Measurements from ENCODE around the gene PSMF1.

PSMF1 gene

DNA sequence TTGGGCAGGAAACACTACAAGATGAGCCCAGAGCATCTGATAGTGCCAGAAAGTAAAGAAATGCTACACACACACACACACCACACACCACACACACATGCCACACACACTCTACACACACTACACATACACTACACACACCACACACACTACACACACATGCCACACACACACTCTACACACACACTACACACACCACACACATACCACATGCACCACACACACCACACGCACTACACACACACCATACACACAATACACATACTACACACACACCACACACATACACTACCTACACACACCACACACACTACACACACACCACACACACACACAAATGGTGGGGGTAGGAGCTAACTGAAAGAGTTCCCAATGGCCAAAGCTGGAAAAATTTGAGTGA, 69.9 kb downstream of the PSMF1 start:
- no peak for DNase-seq (ENCODE audit: low spot score)
- TF ChIP-seq, protein P1, sequence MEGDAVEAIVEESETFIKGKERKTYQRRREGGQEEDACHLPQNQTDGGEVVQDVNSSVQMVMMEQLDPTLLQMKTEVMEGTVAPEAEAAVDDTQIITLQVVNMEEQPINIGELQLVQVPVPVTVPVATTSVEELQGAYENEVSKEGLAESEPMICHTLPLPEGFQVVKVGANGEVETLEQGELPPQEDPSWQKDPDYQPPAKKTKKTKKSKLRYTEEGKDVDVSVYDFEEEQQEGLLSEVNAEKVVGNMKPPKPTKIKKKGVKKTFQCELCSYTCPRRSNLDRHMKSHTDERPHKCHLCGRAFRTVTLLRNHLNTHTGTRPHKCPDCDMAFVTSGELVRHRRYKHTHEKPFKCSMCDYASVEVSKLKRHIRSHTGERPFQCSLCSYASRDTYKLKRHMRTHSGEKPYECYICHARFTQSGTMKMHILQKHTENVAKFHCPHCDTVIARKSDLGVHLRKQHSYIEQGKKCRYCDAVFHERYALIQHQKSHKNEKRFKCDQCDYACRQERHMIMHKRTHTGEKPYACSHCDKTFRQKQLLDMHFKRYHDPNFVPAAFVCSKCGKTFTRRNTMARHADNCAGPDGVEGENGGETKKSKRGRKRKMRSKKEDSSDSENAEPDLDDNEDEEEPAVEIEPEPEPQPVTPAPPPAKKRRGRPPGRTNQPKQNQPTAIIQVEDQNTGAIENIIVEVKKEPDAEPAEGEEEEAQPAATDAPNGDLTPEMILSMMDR (IDR thresholded peaks at IDR 0.05; ENCODE audit: extremely low read depth, missing control alignments) = no peak

DNA sequence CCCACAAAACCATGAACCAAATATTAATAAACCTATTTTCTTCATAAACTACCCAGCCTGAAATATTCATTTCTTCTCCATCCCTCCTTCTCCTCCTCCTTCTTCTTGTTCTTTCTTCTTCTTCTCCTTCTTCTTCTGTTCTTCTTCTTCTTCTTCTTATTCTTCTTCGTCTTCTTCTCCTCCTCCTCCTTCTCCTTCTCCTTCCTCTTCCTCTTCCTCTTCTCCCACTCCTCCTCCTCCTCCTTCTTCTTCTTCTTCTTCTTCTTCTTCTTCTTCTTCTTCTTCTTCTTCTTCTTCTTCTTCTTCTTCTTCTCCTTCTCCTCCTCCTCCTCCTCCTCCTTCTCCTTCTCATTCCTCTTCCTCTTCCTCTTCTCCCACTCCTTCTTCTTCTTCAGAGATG, 71.4 kb downstream of the PSMF1 start:
- DNase-seq (ENCODE audit: low spot score) = no peak
- TF ChIP-seq, protein P1 (IDR thresholded peaks at IDR 0.05; ENCODE audit: extremely low read depth, missing control alignments) = no peak

DNA sequence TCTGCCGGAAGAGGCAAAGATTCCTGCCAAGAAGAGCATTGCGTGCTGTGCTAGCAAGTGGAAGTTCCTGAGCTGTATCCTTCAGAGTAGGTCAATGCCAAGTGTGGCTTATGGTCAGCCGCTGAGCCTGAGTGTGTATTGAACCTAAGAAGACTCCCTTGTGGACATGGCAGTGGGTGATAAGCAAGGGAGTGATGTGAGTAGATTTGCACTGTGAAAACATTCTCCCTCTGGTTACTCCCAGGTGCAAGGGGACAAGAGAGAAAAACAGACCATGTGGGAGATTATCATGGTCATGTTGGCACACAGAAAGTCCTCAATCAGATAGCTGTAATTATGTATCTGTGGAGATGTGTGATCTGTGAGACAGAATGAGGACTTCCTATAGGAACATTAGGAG, 72.4 kb downstream of the PSMF1 start:
- TF ChIP-seq, protein P1 (IDR thresholded peaks at IDR 0.05; ENCODE audit: extremely low read depth, missing control alignments) = no peak
- DNase-seq (ENCODE audit: low spot score) = no peak

DNA sequence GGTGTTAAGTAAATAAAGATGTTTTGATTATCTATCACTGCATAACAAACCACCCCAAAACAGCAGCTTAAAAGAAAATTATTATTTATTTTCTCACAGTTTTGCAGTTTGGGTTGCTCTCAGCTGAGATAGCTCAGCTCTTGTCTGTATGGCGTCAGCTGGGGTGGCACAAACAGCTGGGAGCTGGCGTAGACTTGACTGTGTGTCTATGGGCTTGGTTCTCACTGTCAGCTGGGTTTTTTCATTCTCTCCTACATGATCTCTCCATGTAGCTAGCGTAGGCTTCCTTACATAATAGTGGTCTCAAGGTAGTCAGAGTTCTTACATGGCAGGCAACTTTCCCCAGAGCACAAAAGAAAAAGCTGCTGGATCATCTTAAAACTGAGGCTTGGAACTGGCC, 72.9 kb downstream of the PSMF1 start:
- TF ChIP-seq, protein P1 (IDR thresholded peaks at IDR 0.05; ENCODE audit: extremely low read depth, missing control alignments) = no peak

DNA sequence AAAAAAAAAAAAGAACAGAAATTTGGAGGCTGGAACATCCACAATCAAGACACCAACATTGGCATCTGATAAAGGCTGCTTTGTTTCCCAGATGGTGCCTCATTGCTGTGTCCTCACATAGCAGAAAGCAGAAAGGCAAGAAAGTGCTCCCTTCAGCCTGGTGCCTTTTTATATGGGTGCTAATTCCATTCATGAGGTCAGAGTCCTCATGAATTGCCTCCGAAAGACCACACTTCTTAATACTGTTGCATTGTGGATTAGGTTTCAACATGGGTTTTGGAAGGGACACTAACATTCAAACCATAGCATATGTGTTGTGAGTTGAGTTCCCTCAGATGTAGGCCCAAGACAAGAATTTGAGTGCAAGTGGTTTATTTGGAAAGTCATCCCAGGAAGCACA, 76.8 kb downstream of the PSMF1 start:
- DNase-seq (ENCODE audit: low spot score) = no peak
- TF ChIP-seq, protein P1 (IDR thresholded peaks at IDR 0.05; ENCODE audit: extremely low read depth, missing control alignments) = no peak

More for the DNA sequence above, 72.9 kb downstream of the PSMF1 start:
- no peak for DNase-seq (ENCODE audit: low spot score)

DNA sequence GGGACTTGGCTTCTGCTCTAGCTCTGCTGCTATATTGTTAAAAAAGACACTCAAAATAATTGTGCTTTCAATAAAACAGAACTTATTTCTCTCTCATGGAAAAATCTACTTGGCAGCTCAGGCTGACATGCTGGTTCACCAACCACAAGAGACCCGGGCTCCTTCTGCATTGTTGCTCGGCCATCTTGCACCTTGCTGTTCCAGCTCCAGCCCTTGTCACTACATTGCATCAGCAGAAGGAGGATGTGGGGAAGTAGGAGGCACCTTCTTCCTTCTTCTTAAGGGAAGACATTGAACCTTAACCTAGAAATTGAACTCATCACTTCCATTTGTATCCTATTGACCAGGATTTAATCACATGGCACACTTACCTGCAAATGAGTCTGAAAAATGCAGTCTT, 78.2 kb downstream of the PSMF1 start:
- no peak for DNase-seq (ENCODE audit: low spot score)
- TF ChIP-seq, protein P1 (IDR thresholded peaks at IDR 0.05; ENCODE audit: extremely low read depth, missing control alignments) = no peak

DNA sequence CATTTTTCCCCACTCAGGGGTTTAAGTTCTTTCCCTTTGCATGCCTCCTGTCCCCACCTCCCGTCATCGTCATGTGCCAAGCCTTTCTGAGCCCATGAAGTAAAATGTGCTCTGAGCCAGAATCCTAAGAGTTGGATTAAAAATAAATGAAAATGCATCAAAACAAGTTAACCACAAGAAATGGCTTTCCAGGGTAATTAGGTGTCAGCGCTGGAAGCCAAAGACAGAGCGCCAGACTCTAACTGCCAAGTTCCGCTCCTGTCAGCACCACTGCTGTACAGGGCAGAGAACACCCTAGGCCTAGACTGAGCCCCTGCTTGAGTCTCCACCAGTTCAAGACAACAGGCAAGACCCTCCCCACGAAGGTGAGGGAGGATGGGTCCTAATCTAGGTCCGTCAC, 79.4 kb downstream of the PSMF1 start:
- no peak for DNase-seq (ENCODE audit: low spot score)
- TF ChIP-seq, protein P1 (IDR thresholded peaks at IDR 0.05; ENCODE audit: extremely low read depth, missing control alignments) = no peak

All from GM20000 (cell line).